Colonic mucosa (tissue), 4 donors: ENCODE data around the gene BDH1. TPM values are rescaled to one million over a fixed set of nuclear protein-coding genes. Genes with fewer than 3 reads are reported as not detected.
"Not testable (repeated sequence)": the region's sequence is repeated elsewhere in the genome, so short reads cannot be mapped to it uniquely, and the experiment has no call there.

ENCODE experiments used
- DNase-seq: peaks from one replicate; pipeline ENCODE4 v3.0.0-alpha.2; 2020
- H3K27ac ChIP-seq: fragments of 200-600 bp; one replicate; pipeline ENCODE4 v1.8.0; 2021
- H3K27me3 ChIP-seq: fragments of 200-600 bp; one replicate; pipeline ENCODE4 v1.8.0; 2021
- H3K36me3 ChIP-seq: fragments of 200-600 bp; one replicate; pipeline ENCODE4 v1.8.0; 2021
- H3K4me1 ChIP-seq: fragments of 200-600 bp; one replicate; pipeline ENCODE4 v1.8.0; 2021; ENCODE audit warnings: mild to moderate bottlenecking
- H3K4me3 ChIP-seq: fragments of 200-600 bp; one replicate; pipeline ENCODE4 v1.8.0; 2021
- H3K9ac ChIP-seq, 2 donors: one replicate each; pipeline ENCODE4 v1.7.0; 2013; ENCODE audit warnings: control low read depth in 2 of 2, low read depth in 2 of 2, low read length in 2 of 2
- H3K9me3 ChIP-seq: fragments of 200-600 bp; one replicate; pipeline ENCODE4 v1.8.0; 2021
- CTCF ChIP-seq: fragments of 200-600 bp; IDR thresholded peaks from one replicate; pipeline ENCODE4 v1.8.0; 2022; ENCODE audit warnings: antibody characterized with exemption, mild to moderate bottlenecking
- intact Hi-C: fragments of 100-400 bp; cut with DNase I; formaldehyde crosslinking; loops from one replicate; pipeline ENCODE4 v1.14.1; 2022
- total RNA-seq, 2 donors: library from RNA; stranded (reverse); fragmentation: NEBNext Ultra II Directional in 1 of 2; extraction: Animal tissue kit (Norgen Biotek cat#: 25700) in 1 of 2; gene quantifications; one replicate each; pipeline ENCODE4 v1.2.1, GENCODE V29; 2021
- donor health status: healthy.
- donor health status: DM: no; HTN: no; CAD: no.
- donor health status: DM: no; HTN: no; CAD: no.

The BDH1 gene
- total RNA-seq, 2 donors from 2014 or later, result 154 to 180 TPM

- H3K27ac ChIP-seq, result no peak overlapping the region
- intact Hi-C loops, result no loop called here
- TF ChIP-seq CTCF, result no peak
Measured at GRCh38 chr3:197592361-197593045, 36.7 kb upstream of the BDH1 start.

GRCh38 chr3:197591816-197592215 lies 36.0 kb upstream of the BDH1 start:
- Histone ChIP-seq H3K27ac (no peak overlapping the region), H3K9ac (peak overlapping the region in 1 of 2 donors; percentile 32), H3K9me3 (no peaks in the 10 kb centered on the region), H3K36me3 (no peaks in the 10 kb centered on the region), H3K27me3 (no peaks in the 10 kb centered on the region), H3K4me3 (no peak overlapping the region), H3K4me1 (no peaks in the 10 kb centered on the region)
- DNase-seq, result no peak
- intact Hi-C loops, result no loop called here
- TF ChIP-seq CTCF, result no peak

More at GRCh38 chr3:197592361-197593045, 36.7 kb upstream of the BDH1 start:
- Histone ChIP-seq H3K4me3 (no peak overlapping the region), H3K4me1 (no peaks in the 10 kb centered on the region), H3K9ac (no peak overlapping the region), H3K9me3 (no peaks in the 10 kb centered on the region), H3K27me3 (no peaks in the 10 kb centered on the region), H3K36me3 (no peaks in the 10 kb centered on the region)
- DNase-seq, result no peak

- no peaks in the 10 kb centered on the region for H3K9me3 ChIP-seq
- intact Hi-C loops, result no loop called here
- DNase-seq, result peak; percentile 89
- H3K9ac ChIP-seq, result peak overlapping the region in 1 of 2 donors; percentile 66
- H3K4me1 ChIP-seq, result no peaks in the 10 kb centered on the region
- H3K27ac ChIP-seq, result peak overlapping the region; percentile 94
- no peak for TF ChIP-seq CTCF
- H3K36me3 ChIP-seq, result no peaks in the 10 kb centered on the region
- H3K4me3 ChIP-seq, result no peak overlapping the region
- no peaks in the 10 kb centered on the region for H3K27me3 ChIP-seq
Measured at GRCh38 chr3:197590313-197590962, 34.7 kb upstream of the BDH1 start.

- intact Hi-C loops, result no loop called here
- H3K4me1 ChIP-seq, result no peaks in the 10 kb centered on the region
Measured at GRCh38 chr3:197589545-197589944, 33.8 kb upstream of the BDH1 start.

GRCh38 chr3:197586768-197587167 lies 31.0 kb upstream of the BDH1 start:
- H3K4me3 ChIP-seq, result peak overlapping the region; percentile 1
- H3K27me3 ChIP-seq, intact Hi-C loops, H3K36me3 ChIP-seq, DNase-seq, H3K4me1 ChIP-seq, H3K9me3 ChIP-seq: not testable (repeated sequence)
- peak overlapping the region in 1 of 2 donors; percentile 56 for H3K9ac ChIP-seq
- H3K27ac ChIP-seq, result peak overlapping the region; percentile 86

More at GRCh38 chr3:197589545-197589944, 33.8 kb upstream of the BDH1 start:
- H3K27me3 ChIP-seq, result no peaks in the 10 kb centered on the region
- peak overlapping the region in 1 of 2 donors; percentile 53 for H3K9ac ChIP-seq
- H3K4me3 ChIP-seq, result no peak overlapping the region
- DNase-seq, result no peak
- H3K27ac ChIP-seq, result peak overlapping the region; percentile 24
- TF ChIP-seq CTCF, result no peak
- H3K36me3 ChIP-seq, result no peaks in the 10 kb centered on the region
- no peaks in the 10 kb centered on the region for H3K9me3 ChIP-seq

GRCh38 chr3:197586181-197586580 lies 30.4 kb upstream of the BDH1 start:
- Histone ChIP-seq H3K27ac (peak overlapping the region; percentile 86), H3K27me3 (no peaks in the 10 kb centered on the region), H3K36me3 (no peaks in the 10 kb centered on the region), H3K4me1 (no peaks in the 10 kb centered on the region), H3K9me3 (no peaks in the 10 kb centered on the region), H3K4me3 (no peak overlapping the region), H3K9ac (peak overlapping the region in 1 of 2 donors; percentile 5)
- no peak for TF ChIP-seq CTCF
- intact Hi-C loops, result no loop called here
- no peak for DNase-seq
